Endothelial cell of umbilical vein (primary cell): ENCODE measurements around the gene MATN4. TPM values are rescaled to one million over a fixed set of nuclear protein-coding genes. Genes with fewer than 3 reads are reported as not detected.

ENCODE experiments used
- BruUV-seq: library from RNA; stranded (reverse); fragments of 400-500 nt; replicated peaks from 2 replicates; lab custom pipeline; 2021; lab: Mats Ljungman, UMichigan
- CTCF ChIA-PET: fragments of 300-600, 350-600 bp; sonication (Branson Sonifier 250); formaldehyde crosslinking; loops from one replicate; lab custom pipeline; 2021; ENCODE audit warnings: antibody characterized with exemption, inconsistent platforms; lab: Charles Lee
- POLR2A ChIA-PET: fragments of 300-600, 350-600 bp; sonication (Branson Sonifier 250); formaldehyde crosslinking; loops from one replicate; lab custom pipeline; 2021; ENCODE audit warnings: antibody characterized with exemption, inconsistent platforms; lab: Charles Lee
- DNase-seq: peaks from one replicate; pipeline ENCODE4 v3.0.0-alpha.2; 2011; ENCODE audit warnings: low read depth, low spot score
- FAIRE-seq: peaks from 2 replicates; lab custom pipeline; 2011; peaks lifted over from hg19 to GRCh38; lab: Jason Lieb, UNC
- H2AFZ ChIP-seq: 2 replicates; pipeline ENCODE4 v1.6.0; 2012; ENCODE audit warnings: low read depth, low read length, control low read depth, inconsistent platforms
- H3K27ac ChIP-seq: 2 replicates; pipeline ENCODE4 v1.5.1; 2011; ENCODE audit warnings: low read depth, mild to moderate bottlenecking, control low read depth, low read length, moderate library complexity; ENCODE audit not compliant: insufficient read depth
- H3K27me3 ChIP-seq, 2 experiments: 2 replicates each; pipeline versions ENCODE4 v1.6.0 to v1.6.1; 2011; ENCODE audit warnings: low read length in 2 of 2, mixed read lengths in 1 of 2; ENCODE audit not compliant: control insufficient read depth in 2 of 2, insufficient read depth in 2 of 2
- H3K36me3 ChIP-seq, 2 experiments: 2 replicates in 1 of 2; 3 replicates in 1 of 2; pipeline ENCODE4 v1.5.1; 2011; ENCODE audit warnings: low read length in 2 of 2, mild to moderate bottlenecking in 1 of 2, moderate library complexity in 1 of 2; ENCODE audit not compliant: control insufficient read depth in 2 of 2, insufficient read depth in 2 of 2; ENCODE audit errors: extremely low read depth in 1 of 2
- H3K4me1 ChIP-seq: 3 replicates; pipeline ENCODE4 v1.5.1; 2011; ENCODE audit warnings: mild to moderate bottlenecking, low read length; ENCODE audit not compliant: control insufficient read depth, insufficient read depth; ENCODE audit errors: extremely low read depth
- H3K4me2 ChIP-seq: 2 replicates; pipeline ENCODE4 v1.6.1; 2011; ENCODE audit warnings: low read length, control low read depth, mixed read lengths; ENCODE audit not compliant: insufficient read depth
- H3K4me3 ChIP-seq, 3 experiments: fragments of 200-600 bp in 1 of 3; sonication (generic), shearing (Covaris generic) in 1 of 3; replicated peaks in 1 of 3; 2 replicates each; pipeline ENCODE4 v1.5.1; 2011 to 2016; ENCODE audit warnings: control low read depth in 3 of 3, low read length in 3 of 3, mild to moderate bottlenecking in 2 of 3, inconsistent platforms in 1 of 3, low read depth in 1 of 3, moderate library complexity in 1 of 3; ENCODE audit not compliant: insufficient read depth in 1 of 3
- H3K79me2 ChIP-seq: 2 replicates; pipeline ENCODE4 v1.6.0; 2012; ENCODE audit warnings: low read length, inconsistent platforms; ENCODE audit not compliant: control insufficient read depth, insufficient read depth
- H3K9ac ChIP-seq: replicated peaks from 2 replicates; pipeline ENCODE3; 2011; ENCODE audit warnings: low read length, control low read depth; ENCODE audit not compliant: insufficient read depth; ENCODE audit errors: extremely low read depth
- H3K9me1 ChIP-seq: replicated peaks from 3 replicates; pipeline ENCODE4 v1.6.0; 2011; ENCODE audit warnings: mild to moderate bottlenecking, low read length; ENCODE audit not compliant: control insufficient read depth, insufficient read depth; ENCODE audit errors: extremely low read depth
- H3K9me3 ChIP-seq: replicated peaks from 2 replicates; pipeline ENCODE4 v1.5.1; 2012; ENCODE audit warnings: low read length, inconsistent platforms; ENCODE audit not compliant: control insufficient read depth, insufficient read depth
- H4K20me1 ChIP-seq: replicated peaks from 2 replicates; pipeline ENCODE3; 2011; ENCODE audit warnings: mild to moderate bottlenecking, low read length; ENCODE audit not compliant: control insufficient read depth, insufficient read depth; ENCODE audit errors: extremely low read depth
- EZH2 ChIP-seq: IDR thresholded peaks from 2 replicates; pipeline ENCODE4 v1.6.1; 2012; ENCODE audit warnings: borderline replicate concordance, low read depth, mild to moderate bottlenecking, moderate library complexity, low read length, inconsistent platforms; ENCODE audit not compliant: severe bottlenecking
- FOS ChIP-seq: IDR thresholded peaks from 2 replicates; pipeline ENCODE4 v1.6.1; 2011; ENCODE audit warnings: mild to moderate bottlenecking, low read length, moderate library complexity, borderline replicate concordance; ENCODE audit not compliant: insufficient read depth
- GATA2 ChIP-seq: IDR thresholded peaks from 2 replicates; pipeline ENCODE4 v1.7.0; 2011; ENCODE audit warnings: low read depth, mild to moderate bottlenecking, moderate library complexity, mixed read lengths, low read length; ENCODE audit not compliant: insufficient read length, insufficient read depth
- JUN ChIP-seq: IDR thresholded peaks from 2 replicates; pipeline ENCODE4 v1.6.1; 2011; ENCODE audit warnings: borderline replicate concordance, low read depth; ENCODE audit not compliant: insufficient read length, insufficient read depth
- MYC ChIP-seq: IDR thresholded peaks from one replicate; pipeline ENCODE4 v1.6.1; 2011; ENCODE audit warnings: mild to moderate bottlenecking, low read depth, low read length
- POLR2A ChIP-seq: IDR thresholded peaks from 2 replicates; pipeline ENCODE4 v1.6.1; 2012; ENCODE audit warnings: low read depth, mild to moderate bottlenecking, control low read depth, low read length
- POLR2AphosphoS5 ChIP-seq: IDR thresholded peaks from 2 replicates; pipeline ENCODE4 v1.6.1; 2012; ENCODE audit warnings: low read depth, mild to moderate bottlenecking, control low read depth, low read length, moderate library complexity; ENCODE audit not compliant: insufficient read depth
- dilution Hi-C: fragments of 300-500 bp; cut with MboI; formaldehyde crosslinking; loops from one replicate; pipeline ENCODE4 v1.15.0; 2019; ENCODE audit warnings: low sequenced_read_pairs; ENCODE audit not compliant: extremely low pct_ligation_motif_present
- intact Hi-C: fragments of 100-400 bp; cut with micrococcal nuclease; formaldehyde crosslinking; loops from one replicate; pipeline ENCODE4 v1.10.0; 2022
- polyA plus RNA-seq, 4 experiments: library from polyadenylated mRNA; depleted of rRNA in 3 of 4; stranded (reverse) in 3 of 4; unstranded in 1 of 4; fragments of >200 nt; gene quantifications; 2 replicates each; pipeline versions ENCODE4 v1.2.1 to v1.2.3, GENCODE V29; 2011 to 2012; ENCODE audit warnings: missing spikeins in 1 of 4
- total RNA-seq: library from RNA; stranded (reverse); gene quantifications from 2 replicates; pipeline ENCODE4 v1.2.3, GENCODE V29; 2021
- TF ChIP-seq, protein P1 (sequence below): IDR thresholded peaks from 2 replicates; pipeline ENCODE4 v1.6.1; 2011; ENCODE audit not compliant: insufficient read depth, insufficient read length
- TF ChIP-seq, protein P2 (sequence below), 2 donors: IDR thresholded peaks; 1 replicate in 1 of 2; 2 replicates in 1 of 2; pipeline ENCODE4 v1.5.1; 2011; ENCODE audit warnings: low read length in 2 of 2, mild to moderate bottlenecking in 2 of 2, moderate library complexity in 2 of 2, control low read depth in 1 of 2, inconsistent platforms in 1 of 2, low read depth in 1 of 2; ENCODE audit not compliant: insufficient read depth in 1 of 2; ENCODE audit errors: extremely low read depth in 1 of 2

Gene MATN4
- total and polyA plus RNA-seq, 2 donors (not counting 3 experiments of a cell fraction or from before 2014, with no cell fraction given), result 0.10 TPM; not detected in 1

DNA sequence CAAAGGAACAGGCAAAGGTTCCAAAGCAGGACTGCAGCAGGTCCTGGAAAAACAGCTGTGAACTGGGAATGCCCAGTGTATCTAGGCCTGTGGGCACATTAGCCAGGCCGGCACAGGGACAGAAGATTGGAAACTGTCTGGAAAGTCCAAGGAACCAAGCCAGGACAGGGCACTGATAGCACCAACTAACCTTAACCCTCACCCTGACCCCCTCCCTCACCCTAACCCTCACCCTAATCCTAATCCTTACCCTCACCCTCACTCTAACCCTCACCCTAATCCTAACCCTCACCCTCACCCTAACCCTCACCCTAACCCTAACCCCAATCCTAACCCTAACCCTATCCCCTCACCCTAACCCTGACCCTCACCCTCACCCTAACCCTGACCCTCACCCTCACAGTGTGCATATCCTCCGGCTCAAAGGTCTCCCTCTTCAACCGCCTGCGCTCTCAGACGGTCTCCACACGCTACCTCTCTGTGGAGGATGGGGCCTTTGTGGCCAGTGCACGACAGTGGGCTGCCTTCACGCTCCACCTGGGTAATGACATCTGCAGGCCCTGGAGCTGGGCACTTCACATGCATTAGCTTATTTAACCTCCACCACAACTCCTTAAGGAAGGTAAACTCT is 5.1 kb upstream of the MATN4 start:
- Histone ChIP-seq H2AFZ (no peak overlapping the region), H4K20me1 (no peaks in the 10 kb centered on the region), H3K4me3 (no peak overlapping the region), H3K4me1 (no peaks in the 10 kb centered on the region), H3K27ac (no peak overlapping the region), H3K36me3 (no peaks in the 10 kb centered on the region), H3K9ac (no peak overlapping the region), H3K9me3 (no peaks in the 10 kb centered on the region), H3K9me1 (no peaks in the 10 kb centered on the region), H3K79me2 (no peaks in the 10 kb centered on the region), H3K27me3 (peaks cover 22 to 24% of the 10 kb centered on the region in 2 experiments), H3K4me2 (no peak overlapping the region)
- POLR2A ChIA-PET, result no interaction called here
- dilution Hi-C loops (no loop called here), intact Hi-C loops (no loop called here)
- CTCF ChIA-PET, result interaction anchor here (0.7 to 2.9 kb wide), 10 partner anchors 19 to 492 kb away, joined by 3 to 57 read pairs (median 7); partner anchors contain the start of gene SYS1
- FAIRE-seq, result no peak
- BruUV-seq, result no TSS peak
- DNase-seq, result no peak
- TF ChIP-seq JUN (no peak), MYC (no peak), EZH2 (no peak), FOS (no peak), GATA2 (no peak), POLR2AphosphoS5 (no peak), POLR2A (no peak)
- TF ChIP-seq, protein P1, sequence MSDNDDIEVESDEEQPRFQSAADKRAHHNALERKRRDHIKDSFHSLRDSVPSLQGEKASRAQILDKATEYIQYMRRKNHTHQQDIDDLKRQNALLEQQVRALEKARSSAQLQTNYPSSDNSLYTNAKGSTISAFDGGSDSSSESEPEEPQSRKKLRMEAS, result no peak
- TF ChIP-seq, protein P2, sequence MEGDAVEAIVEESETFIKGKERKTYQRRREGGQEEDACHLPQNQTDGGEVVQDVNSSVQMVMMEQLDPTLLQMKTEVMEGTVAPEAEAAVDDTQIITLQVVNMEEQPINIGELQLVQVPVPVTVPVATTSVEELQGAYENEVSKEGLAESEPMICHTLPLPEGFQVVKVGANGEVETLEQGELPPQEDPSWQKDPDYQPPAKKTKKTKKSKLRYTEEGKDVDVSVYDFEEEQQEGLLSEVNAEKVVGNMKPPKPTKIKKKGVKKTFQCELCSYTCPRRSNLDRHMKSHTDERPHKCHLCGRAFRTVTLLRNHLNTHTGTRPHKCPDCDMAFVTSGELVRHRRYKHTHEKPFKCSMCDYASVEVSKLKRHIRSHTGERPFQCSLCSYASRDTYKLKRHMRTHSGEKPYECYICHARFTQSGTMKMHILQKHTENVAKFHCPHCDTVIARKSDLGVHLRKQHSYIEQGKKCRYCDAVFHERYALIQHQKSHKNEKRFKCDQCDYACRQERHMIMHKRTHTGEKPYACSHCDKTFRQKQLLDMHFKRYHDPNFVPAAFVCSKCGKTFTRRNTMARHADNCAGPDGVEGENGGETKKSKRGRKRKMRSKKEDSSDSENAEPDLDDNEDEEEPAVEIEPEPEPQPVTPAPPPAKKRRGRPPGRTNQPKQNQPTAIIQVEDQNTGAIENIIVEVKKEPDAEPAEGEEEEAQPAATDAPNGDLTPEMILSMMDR (IDR thresholded peaks at IDR 0.05; ENCODE audit: extremely low read depth in 1 of 2, insufficient read depth in 1 of 2, low read depth in 1 of 2, low read length in 2 of 2), result no peak
